ENCODE results near the gene ZBTB8B.
"Not testable (repeated sequence)": the region's sequence is repeated elsewhere in the genome, so short reads cannot be mapped to it uniquely, and the experiment has no call there.

DNA sequence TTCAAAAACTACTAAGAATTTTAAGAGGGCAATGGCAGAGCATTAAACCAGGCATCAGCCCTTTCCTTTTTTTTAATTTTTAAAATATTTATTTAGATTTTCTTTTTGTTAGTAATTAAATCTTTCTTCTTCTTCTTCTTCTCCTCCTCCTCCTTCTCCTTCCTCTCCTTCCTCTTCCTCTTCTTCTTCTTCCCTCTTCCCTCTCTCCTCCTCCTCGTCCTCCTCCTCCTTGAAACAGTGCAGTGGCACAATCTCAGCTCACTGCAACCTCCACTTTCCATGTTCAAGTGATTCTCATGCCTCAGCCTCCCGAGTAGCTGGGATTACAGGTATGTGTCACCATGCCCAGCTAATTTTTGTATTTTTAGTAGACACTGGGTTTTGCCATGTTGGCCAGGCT lies 1.9 kb upstream of the ZBTB8B start:
- TF ChIP-seq, protein P1, sequence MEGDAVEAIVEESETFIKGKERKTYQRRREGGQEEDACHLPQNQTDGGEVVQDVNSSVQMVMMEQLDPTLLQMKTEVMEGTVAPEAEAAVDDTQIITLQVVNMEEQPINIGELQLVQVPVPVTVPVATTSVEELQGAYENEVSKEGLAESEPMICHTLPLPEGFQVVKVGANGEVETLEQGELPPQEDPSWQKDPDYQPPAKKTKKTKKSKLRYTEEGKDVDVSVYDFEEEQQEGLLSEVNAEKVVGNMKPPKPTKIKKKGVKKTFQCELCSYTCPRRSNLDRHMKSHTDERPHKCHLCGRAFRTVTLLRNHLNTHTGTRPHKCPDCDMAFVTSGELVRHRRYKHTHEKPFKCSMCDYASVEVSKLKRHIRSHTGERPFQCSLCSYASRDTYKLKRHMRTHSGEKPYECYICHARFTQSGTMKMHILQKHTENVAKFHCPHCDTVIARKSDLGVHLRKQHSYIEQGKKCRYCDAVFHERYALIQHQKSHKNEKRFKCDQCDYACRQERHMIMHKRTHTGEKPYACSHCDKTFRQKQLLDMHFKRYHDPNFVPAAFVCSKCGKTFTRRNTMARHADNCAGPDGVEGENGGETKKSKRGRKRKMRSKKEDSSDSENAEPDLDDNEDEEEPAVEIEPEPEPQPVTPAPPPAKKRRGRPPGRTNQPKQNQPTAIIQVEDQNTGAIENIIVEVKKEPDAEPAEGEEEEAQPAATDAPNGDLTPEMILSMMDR (conservative IDR thresholded peaks at IDR 0.05 in 1 of 2, IDR thresholded peaks at IDR 0.05 in 1 of 2; ENCODE audit: extremely low read depth in 1 of 2, insufficient read depth in 1 of 2, low read depth in 1 of 2, low read length in 2 of 2): not testable (repeated sequence)
- TF ChIP-seq EZH2 (IDR thresholded peaks at IDR 0.05; ENCODE audit: borderline replicate concordance, low read length): not testable (repeated sequence)
